H1 (cell line): ENCODE data around the gene ANKDD1A. TPM values are rescaled to one million over a fixed set of nuclear protein-coding genes. Genes with fewer than 3 reads are reported as not detected.

ENCODE experiments used
- CBX8 ChIP-seq: fragments of 300-800, 300-1000 bp; sonication (generic); IDR thresholded peaks from 2 replicates; pipeline ENCODE4 v1.7.1; 2016; ENCODE audit warnings: low read depth, low read length, borderline replicate concordance
- CHD1 ChIP-seq: IDR thresholded peaks from 2 replicates; pipeline ENCODE4 v1.6.1; 2012; ENCODE audit warnings: low read depth, low read length, improper control_type of control experiment
- EP300 ChIP-seq, 2 experiments: IDR thresholded peaks; 1 replicate in 1 of 2; 2 replicates in 1 of 2; pipeline ENCODE4 v1.6.1; 2011 to 2012; ENCODE audit warnings: low read depth in 2 of 2, low read length in 2 of 2, mild to moderate bottlenecking in 2 of 2, borderline replicate concordance in 1 of 2, inconsistent platforms in 1 of 2, moderate library complexity in 1 of 2
- PHF8 ChIP-seq: fragments of 200-600 bp; sonication (generic); conservative IDR thresholded peaks from 2 replicates; pipeline ENCODE4 v1.7.1; 2012; ENCODE audit warnings: low read depth, mild to moderate bottlenecking, inconsistent platforms, low read length, moderate library complexity
- RAD21 ChIP-seq, 2 experiments: IDR thresholded peaks in 1 of 2; conservative IDR thresholded peaks in 1 of 2; 2 replicates each; pipeline ENCODE4 v1.6.1; 2011; ENCODE audit warnings: low read depth in 2 of 2, low read length in 2 of 2, improper control_type of control experiment in 1 of 2, inconsistent platforms in 1 of 2, mild to moderate bottlenecking in 1 of 2, moderate library complexity in 1 of 2
- RBBP5 ChIP-seq: IDR thresholded peaks from 2 replicates; pipeline ENCODE4 v1.7.1; 2012; ENCODE audit warnings: low read depth, mild to moderate bottlenecking, inconsistent platforms, low read length, moderate library complexity, borderline replicate concordance
- RNF2 ChIP-seq: fragments of 200-900, 300-1000 bp; sonication (generic); IDR thresholded peaks from 2 replicates; pipeline ENCODE4 v1.7.1; 2016; ENCODE audit warnings: borderline replicate concordance, low read depth, mild to moderate bottlenecking, antibody characterized with exemption, low read length; ENCODE audit not compliant: poor library complexity, severe bottlenecking; ENCODE audit errors: missing control alignments
- RXRA ChIP-seq: IDR thresholded peaks from 2 replicates; pipeline ENCODE4 v1.6.1; 2011; ENCODE audit warnings: low read depth, mild to moderate bottlenecking, low read length, moderate library complexity; ENCODE audit not compliant: insufficient read depth
- SIX5 ChIP-seq: IDR thresholded peaks from 2 replicates; pipeline ENCODE4 v1.6.1; 2011; ENCODE audit warnings: mild to moderate bottlenecking, low read depth, low read length
- TAF1 ChIP-seq: IDR thresholded peaks from 2 replicates; pipeline ENCODE4 v1.6.1; 2011; ENCODE audit warnings: mild to moderate bottlenecking, low read depth, low read length
- YY1 ChIP-seq: IDR thresholded peaks from 2 replicates; pipeline ENCODE4 v1.6.1; 2011; ENCODE audit warnings: low read depth, mild to moderate bottlenecking, low read length
- polyA plus RNA-seq, 7 experiments: library from polyadenylated mRNA; depleted of rRNA in 3 of 7; stranded (reverse) in 5 of 7; unstranded in 2 of 7; fragments of >200 nt in 5 of 7; fragments of 200-250 nt in 2 of 7; gene quantifications; 1 replicate in 5 of 7; 2 replicates in 1 of 7; 4 replicates in 1 of 7; pipeline versions ENCODE4 v1.2.1 to v1.2.3, GENCODE V29; 2011 to 2013; ENCODE audit warnings: missing spikeins in 2 of 7, mixed read lengths in 2 of 7
- total RNA-seq: library from RNA; stranded (reverse); fragmentation: NEBNext Ultra II Directional; extraction: Animal tissue kit (Norgen Biotek cat#: 25700); gene quantifications from 2 replicates; pipeline ENCODE4 v1.2.1, GENCODE V29; 2021

Gene ANKDD1A
- total and polyA plus RNA-seq, 2 of the 8 experiments (the other 6 are each of a cell fraction or from before 2014, with no cell fraction given) = 4.1 to 5.0 TPM

- TF ChIP-seq RNF2 (no peak), RBBP5 (no peak; the same call in 1 of the 2 replicates), CHD1 (no peak), SIX5 (peak; percentile 15; the same call in 1 of the 2 replicates), TAF1 (peak; percentile 55; the same call in 1 of the 2 replicates), CBX8 (no peak), RAD21 (IDR thresholded peaks at IDR 0.05 in 1 of 2, conservative IDR thresholded peaks at IDR 0.05 in 1 of 2; ENCODE audit: low read depth in 2 of 2, low read length in 2 of 2) (peak; percentile 83 to 89), RXRA (no peak), PHF8 (no peak), EP300 (IDR thresholded peaks at IDR 0.05; ENCODE audit: borderline replicate concordance in 1 of 2, low read depth in 2 of 2, low read length in 2 of 2) (no peak), YY1 (peak; percentile 81; the same call in 1 of the 2 replicates)
Measured at GRCh38 chr15:64905119-64905831, 6.4 kb upstream of the ANKDD1A start (continued).
